GM19438 (cell line): ENCODE results near the gene CDH4.

Source experiments
- ATAC-seq: cut with Tn5 transposase; IDR thresholded peaks from one replicate; pipeline ENCODE4 v1.9.1; 2021; ENCODE audit warnings: low read depth; ENCODE audit not compliant: unreplicated experiment

CDH4 gene

DNA sequence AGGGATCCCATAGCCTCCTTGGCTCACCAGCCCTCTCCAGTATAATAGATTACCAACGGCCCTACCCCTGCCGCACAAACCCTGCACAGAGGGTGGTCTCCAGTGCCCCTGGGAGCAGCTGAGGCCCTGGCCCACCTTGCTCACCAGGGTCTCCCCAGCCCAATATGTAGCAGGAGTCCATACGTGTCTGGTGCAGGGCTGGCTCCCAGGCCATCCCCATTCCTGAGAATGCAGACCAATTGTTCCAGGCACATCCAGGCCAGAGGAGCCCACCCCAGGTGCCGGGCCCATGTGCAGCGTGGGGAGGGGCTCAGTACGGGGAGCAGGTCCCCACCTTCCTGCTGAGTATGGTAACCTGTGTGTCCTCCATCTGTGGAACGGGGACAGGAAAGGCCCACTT is 561.7 kb downstream of the CDH4 start:
- ATAC-seq = no peak

DNA sequence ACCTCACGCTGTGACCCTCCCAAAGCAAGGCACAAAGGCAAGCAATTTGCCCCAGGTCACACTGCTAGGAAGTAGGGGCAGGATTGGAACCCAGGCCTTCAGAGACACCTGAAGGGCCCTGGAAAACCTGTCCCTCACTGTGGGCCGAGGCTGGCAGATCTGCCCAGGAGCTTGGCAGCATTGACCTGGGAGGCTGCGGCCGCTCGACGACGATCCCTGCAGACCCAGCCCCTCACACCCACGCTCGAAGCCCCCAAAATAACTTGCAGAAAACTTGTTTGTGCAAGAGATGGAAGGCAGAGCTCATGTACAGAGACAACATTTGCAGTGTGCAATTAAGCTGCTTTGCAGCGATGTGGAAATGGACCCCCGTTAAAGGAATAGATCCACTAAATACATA is 562.2 kb downstream of the CDH4 start:
- no peak for ATAC-seq

GRCh38 chr20:61814726-61815125 is 562.7 kb downstream of the CDH4 start:
- no peak for ATAC-seq

GRCh38 chr20:61815176-61815575 is 563.1 kb downstream of the CDH4 start:
- ATAC-seq = no peak

DNA sequence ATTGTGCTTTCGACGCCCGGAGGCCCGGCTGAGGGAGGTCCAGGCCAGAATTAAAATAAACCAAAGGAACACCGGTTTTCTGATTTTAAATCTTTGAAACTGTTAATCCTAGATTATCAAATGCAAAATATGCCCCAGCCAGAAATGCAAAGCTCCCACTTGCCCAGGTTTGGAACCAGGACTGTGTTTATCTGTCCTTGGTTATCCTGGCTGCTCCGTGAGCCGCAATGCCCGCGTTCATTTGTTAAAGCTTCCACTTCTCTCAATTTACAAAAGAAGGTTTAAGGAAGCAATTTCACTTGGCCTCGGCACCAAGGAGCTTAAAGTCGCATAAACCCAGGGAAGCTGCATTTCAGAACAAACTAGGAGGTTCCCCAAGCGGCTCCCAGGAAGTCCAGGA is 563.6 kb downstream of the CDH4 start:
- ATAC-seq = no peak

- ATAC-seq = no peak
These were observed 564.8 kb downstream of the CDH4 start for GRCh38 chr20:61816606-61817460.

- ATAC-seq = no peak
These were observed 565.5 kb downstream of the CDH4 start for GRCh38 chr20:61817575-61817974.

- ATAC-seq = no peak
These were observed 566.9 kb downstream of the CDH4 start for GRCh38 chr20:61818746-61819573.

DNA sequence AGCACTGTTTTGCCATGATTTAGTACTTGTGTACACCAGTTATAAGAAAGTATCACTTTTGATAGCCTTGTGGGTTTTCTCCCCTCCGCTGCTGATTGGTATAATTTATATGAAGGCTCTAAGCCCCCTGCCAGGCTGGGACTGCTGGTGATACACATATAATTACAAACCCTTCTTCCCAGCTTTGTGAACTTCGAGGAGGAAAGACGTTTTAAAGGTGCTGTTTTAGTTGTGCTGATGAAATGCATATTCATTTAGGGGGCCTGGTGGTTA is 567.4 kb downstream of the CDH4 start:
- ATAC-seq = no peak

- no peak for ATAC-seq
These were observed 568.1 kb downstream of the CDH4 start for GRCh38 chr20:61819921-61820825.

GRCh38 chr20:61821735-61822134 is 569.7 kb downstream of the CDH4 start:
- no peak for ATAC-seq

GRCh38 chr20:61822396-61822795 is 570.3 kb downstream of the CDH4 start:
- no peak for ATAC-seq

GRCh38 chr20:61823242-61823641 is 571.2 kb downstream of the CDH4 start:
- no peak for ATAC-seq

DNA sequence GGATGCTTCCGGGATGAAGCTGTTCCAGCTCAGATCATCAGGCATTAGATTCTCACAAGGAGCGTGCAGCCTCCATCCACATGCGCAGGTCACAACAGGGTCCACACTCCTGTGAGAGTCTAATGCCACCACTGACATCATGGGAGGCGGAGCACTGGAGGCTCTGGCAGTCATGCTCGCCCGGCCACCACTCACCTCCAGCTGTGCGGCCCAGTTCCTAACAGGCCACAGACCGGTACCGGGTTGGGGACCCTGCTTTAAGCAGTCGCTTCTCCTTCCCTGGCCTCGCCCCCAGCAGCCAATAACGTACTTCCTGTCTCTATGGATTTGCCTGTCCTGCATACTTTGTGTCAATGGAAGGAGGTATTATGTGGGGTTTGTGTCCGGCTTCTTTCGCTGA is 576.8 kb downstream of the CDH4 start:
- ATAC-seq = no peak

GRCh38 chr20:61829526-61829925 is 577.5 kb downstream of the CDH4 start:
- no peak for ATAC-seq

GRCh38 chr20:61830241-61830930 is 578.3 kb downstream of the CDH4 start:
- ATAC-seq = no peak

GRCh38 chr20:61830991-61831390 is 578.9 kb downstream of the CDH4 start:
- no peak for ATAC-seq

GRCh38 chr20:61832181-61832580 is 580.1 kb downstream of the CDH4 start:
- no peak for ATAC-seq

GRCh38 chr20:61833807-61834610 is 581.9 kb downstream of the CDH4 start:
- ATAC-seq = no peak

DNA sequence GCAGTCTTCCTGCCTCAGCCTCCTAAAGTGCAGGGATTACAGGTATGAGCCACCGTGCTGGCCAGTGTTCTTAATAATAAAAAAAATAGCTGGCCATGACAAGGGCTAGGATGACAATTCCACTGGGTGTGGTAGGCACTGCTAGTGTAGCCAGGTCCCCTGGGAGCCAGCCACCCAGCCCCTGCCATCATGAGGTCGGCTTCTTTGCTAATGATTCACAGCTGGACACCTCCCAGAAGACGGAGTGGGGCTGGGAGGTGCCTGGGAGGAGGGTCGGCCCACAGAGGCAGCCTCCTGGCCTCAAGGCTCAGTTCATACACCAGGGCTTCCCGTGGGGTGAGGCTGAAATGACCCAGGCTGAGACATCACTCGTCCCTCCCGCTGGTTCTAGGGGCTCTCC is 583.2 kb downstream of the CDH4 start:
- no peak for ATAC-seq
